Measurements from ENCODE around the gene CDC25B.
"Not testable (repeated sequence)": the region's sequence is repeated elsewhere in the genome, so short reads cannot be mapped to it uniquely, and the experiment has no call there.

The CDC25B gene

DNA sequence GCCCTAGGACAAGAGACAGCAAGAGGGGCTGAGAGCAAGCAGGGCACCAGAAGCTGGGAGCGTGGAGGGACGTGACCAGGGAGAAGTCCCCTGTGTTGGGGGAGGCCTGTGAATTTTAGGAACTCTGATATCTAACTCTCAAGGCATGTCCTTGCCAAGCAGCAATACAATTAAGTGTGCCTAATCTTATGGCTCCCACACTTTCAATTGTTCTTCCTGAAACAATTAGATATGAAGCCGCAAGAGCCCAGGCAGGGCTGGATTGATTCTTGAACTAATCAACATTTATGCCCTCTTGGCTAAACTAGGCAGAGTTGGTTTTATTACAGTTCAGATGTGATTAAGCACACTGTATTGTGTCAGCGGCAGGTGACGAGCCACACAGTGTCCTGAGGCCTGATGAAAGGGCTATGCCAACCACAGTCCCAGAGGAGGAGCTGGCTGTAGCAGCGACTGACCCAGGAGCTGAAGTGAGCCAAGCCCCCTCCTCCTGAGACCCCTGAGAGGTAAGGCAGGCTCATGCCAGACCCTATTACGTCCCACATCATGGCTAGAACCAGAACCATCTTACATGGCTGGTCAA, 46.3 kb downstream of the CDC25B start:
- no peak for DNase-seq

DNA sequence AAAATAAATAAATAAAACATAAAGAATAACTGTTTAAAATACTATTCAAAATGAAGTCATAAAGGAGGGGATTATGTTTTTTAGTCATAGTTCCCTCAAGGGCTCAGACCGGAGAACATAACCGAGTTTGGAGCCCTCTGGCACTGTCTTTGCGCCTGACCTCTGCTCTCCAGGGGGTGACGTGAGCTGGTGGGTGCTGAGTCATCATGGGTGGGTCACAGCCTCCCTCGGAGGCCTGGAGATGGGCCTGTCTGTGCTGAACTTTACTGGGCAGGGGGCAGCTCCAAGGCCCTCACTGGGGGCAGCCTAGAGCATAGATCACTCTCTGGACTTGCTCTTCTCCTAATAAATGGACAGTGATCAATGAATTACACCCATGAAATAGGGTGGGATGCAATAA, 47.4 kb downstream of the CDC25B start:
- DNase-seq = no peak

DNA sequence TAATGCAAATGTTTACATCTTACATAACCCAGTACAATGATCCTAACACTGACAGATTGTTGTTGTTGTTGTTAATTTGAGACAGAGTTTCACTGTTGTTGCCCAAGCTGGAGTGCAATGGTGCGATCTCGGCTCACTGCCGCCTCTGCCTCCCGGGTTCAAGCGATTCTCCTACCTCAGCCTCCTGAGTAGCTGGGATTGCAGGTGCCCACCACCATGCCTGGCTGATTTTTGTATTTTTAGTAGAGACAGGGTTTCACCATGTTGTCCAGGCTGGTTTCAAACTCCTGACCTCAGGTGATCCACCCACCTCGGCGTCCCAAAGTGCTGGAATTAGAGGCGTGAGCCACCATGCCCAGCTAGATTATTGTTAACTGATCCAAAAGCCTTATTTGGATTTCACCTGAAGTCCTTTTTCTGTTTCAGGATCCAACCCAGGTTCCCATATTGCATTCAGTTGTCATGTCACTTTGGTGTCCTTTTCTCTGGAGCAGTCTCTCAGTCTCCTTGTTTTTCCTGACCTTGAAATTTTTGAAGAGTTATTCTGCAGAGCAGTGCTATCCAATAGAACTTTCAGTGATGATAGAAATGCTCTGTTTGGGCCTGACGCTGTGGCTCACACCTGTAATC, 48.0 kb downstream of the CDC25B start:
- not testable (repeated sequence) for DNase-seq

DNA sequence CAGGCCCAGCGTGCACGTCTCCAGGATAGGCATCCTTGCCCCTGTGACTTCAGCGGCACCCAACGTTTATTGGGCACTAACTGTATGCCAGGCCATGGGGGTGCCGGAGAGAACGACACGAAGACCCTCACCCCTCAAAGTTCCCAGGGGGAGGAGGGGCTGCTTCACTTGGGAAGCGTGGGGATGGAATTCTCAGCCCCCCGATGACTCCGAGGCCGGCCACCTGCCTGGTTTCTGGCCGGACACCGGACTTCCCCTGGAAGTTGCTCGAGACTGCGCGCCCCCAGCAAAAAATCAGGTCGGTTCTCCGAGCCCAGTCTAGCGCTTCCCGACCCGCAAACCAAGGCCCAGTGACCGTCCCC, 50.2 kb downstream of the CDC25B start:
- DNase-seq = no peak

DNA sequence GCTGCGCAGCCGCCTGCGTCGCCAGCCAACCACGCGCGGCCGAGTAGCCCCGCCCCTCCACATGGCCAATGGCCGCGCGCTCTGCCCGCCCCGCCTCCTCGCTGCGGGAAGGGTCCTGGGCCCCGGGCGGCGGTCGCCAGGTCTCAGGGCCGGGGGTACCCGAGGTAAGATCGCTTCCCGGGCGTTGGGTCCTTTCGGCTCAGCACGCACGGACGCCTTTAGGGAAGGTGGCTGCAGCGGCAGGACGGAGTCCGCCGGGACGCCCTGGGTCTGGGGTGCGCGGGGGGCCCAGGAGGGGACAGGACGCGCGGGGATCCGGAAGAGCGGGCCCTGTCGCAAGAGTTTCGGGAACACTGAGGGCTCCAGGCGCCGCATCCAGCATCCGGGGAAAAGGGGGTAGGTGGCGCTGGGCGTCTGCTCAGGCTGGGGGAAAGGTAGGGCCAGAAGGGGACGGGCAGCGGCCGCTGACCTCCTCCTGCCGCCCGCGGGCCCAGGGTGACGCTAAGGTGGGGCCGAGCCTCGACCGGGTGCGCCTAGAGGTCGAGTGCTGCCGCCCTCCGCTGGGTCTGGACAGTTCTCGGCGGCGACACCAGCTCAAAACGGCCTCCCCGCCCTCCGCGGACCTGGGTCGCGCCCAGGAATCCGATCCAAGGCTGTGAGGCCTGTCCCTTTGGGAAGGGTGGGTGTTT, 50.8 kb downstream of the CDC25B start, which contains the start of gene MAVS:
MAVS (plus strand) TSS at position 95 of the 689 bp plus-strand sequence. CDS start 7,791 bp downstream, outside the sequence.
- DNase-seq = peak; percentile 84 to 86

DNA sequence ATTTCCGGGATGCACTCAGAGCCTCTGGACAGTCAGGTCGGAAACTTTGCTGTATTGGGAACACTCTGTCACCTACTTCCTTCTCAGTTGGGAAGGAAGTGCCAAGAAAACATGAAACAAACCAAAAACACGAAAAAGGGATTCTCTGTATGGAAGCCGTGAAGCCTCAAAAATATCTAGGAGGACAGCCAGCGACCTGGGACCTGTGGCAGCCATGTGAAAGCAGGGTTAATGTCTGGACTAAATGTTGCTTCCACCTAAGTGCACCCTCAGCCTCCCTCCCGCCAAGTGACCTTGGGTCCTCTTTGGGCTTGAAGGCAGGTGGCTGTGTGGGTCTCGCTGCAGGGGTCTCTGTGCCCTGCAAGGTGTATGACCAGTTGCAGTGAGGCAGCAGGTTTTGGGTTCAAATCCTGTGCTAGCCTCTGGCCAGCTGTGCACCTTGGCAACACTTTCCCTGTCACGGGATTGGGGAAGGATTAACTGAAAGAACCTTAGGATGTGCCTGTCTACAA, 51.4 kb downstream of the CDC25B start:
- DNase-seq = no peak

DNA sequence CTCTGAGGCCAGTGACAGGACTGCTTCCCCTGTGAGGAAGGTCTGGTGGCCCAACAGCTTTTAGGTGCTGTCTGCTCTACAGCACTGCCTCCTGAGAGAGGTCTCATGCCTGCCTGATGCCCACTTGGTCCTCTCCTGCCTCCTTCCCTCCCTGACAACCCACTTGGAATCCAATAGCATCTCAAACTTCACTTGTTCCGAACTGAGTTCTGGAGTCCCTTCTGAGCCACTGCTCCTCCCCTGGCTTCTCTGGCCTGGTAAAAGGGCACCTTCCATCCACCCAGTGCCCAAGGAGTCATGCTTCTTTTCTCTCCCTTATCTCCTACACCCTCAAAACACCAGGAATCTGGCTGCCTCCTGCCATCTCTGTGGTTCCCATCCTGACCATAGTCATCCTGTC, 52.5 kb downstream of the CDC25B start:
- DNase-seq = no peak

DNA sequence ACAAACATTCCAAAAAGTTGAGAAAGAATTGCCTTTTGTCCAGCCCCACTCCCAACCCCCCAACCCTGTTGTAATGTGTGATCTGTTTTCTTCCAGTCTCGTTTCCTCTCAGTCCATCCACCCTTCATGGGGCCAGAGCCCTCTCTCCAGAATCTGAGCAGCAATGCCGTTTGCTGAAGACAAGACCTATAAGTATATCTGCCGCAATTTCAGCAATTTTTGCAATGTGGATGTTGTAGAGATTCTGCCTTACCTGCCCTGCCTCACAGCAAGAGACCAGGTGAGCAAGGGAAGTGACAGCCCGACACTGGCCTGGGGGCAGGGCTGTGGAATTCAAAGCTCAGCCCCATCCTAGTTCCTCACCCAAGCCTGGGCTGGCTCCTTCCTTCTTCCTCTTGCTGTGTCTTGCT, 58.4 kb downstream of the CDC25B start:
- DNase-seq = no peak

All from CD4-positive, alpha-beta T cell treated with Interleukin-1 beta for 1 hour (primary cell).